B cell (primary cell): Measurements from ENCODE around the gene INPP4A. TPM values are rescaled to one million over a fixed set of nuclear protein-coding genes. Genes with fewer than 3 reads are reported as not detected.

Experiments used
- ATAC-seq: fragments of 200-7000 bp; cut with Tn5 transposase; one replicate; pipeline ENCODE4 v1.10.0; 2021; ENCODE audit warnings: low read depth, mild to moderate bottlenecking, moderate number of reproducible peaks, moderate library complexity
- CTCF ChIA-PET: fragments of 350-600 bp; sonication (Branson Sonifier 250); formaldehyde crosslinking; loops from one replicate; lab custom pipeline; 2021; ENCODE audit warnings: antibody characterized with exemption, inconsistent platforms; lab: Charles Lee
- POLR2A ChIA-PET: fragments of 350-600 bp; sonication (Branson Sonifier 250); formaldehyde crosslinking; loops from one replicate; lab custom pipeline; 2021; ENCODE audit warnings: antibody characterized with exemption; lab: Charles Lee
- DNase-seq: peaks from one replicate; pipeline ENCODE4 v3.0.0; 2013
- H2AFZ ChIP-seq: 2 replicates; pipeline ENCODE4 v1.6.1; 2012; ENCODE audit warnings: mild to moderate bottlenecking, low read depth, low read length; ENCODE audit not compliant: insufficient read depth, poor library complexity, severe bottlenecking
- H3K27ac ChIP-seq, 2 donors: 1 replicate in 1 of 2; 2 replicates in 1 of 2; pipeline ENCODE4 v1.5.1; 2012 to 2013; ENCODE audit warnings: low read length in 2 of 2, mild to moderate bottlenecking in 2 of 2, moderate library complexity in 1 of 2
- H3K27me3 ChIP-seq, 4 experiments: fragments of 200-600 bp in 1 of 4; sonication (generic) in 1 of 4; replicated peaks in 1 of 4; 1 replicate in 2 of 4; 2 replicates in 2 of 4; pipeline versions ENCODE4 v1.6.1 to v1.7.0; 2013 to 2016; ENCODE audit warnings: low read length in 3 of 4, mild to moderate bottlenecking in 2 of 4, mixed read lengths in 1 of 4, moderate library complexity in 1 of 4; ENCODE audit not compliant: insufficient read depth in 4 of 4, control insufficient read depth in 3 of 4; ENCODE audit errors: control extremely low read depth in 1 of 4
- H3K36me3 ChIP-seq, 2 experiments: replicated peaks in 1 of 2; 1 replicate in 1 of 2; 2 replicates in 1 of 2; pipeline versions ENCODE4 v1.6.1 to v1.7.1; 2013; ENCODE audit warnings: low read length in 1 of 2; ENCODE audit not compliant: insufficient read depth in 2 of 2, control insufficient read depth in 1 of 2; ENCODE audit errors: control extremely low read depth in 1 of 2, extremely low read depth in 1 of 2
- H3K4me1 ChIP-seq, 2 donors: fragments of 200-600 bp in 1 of 2; sonication (generic) in 1 of 2; 1 replicate in 1 of 2; 2 replicates in 1 of 2; pipeline versions ENCODE4 v1.5.1 to v1.6.1; 2013 to 2017; ENCODE audit warnings: low read length in 2 of 2; ENCODE audit not compliant: control insufficient read depth in 2 of 2, insufficient read depth in 2 of 2
- H3K4me2 ChIP-seq: replicated peaks from 2 replicates; pipeline ENCODE3; 2012; ENCODE audit warnings: mild to moderate bottlenecking, low read depth, low read length; ENCODE audit not compliant: poor library complexity, severe bottlenecking
- H3K4me3 ChIP-seq, 5 experiments: fragments of 200-600 bp in 1 of 5; sonication (generic) in 1 of 5; 1 replicate in 3 of 5; 2 replicates in 2 of 5; pipeline versions ENCODE4 v1.5.1 to v1.7.0; 2011 to 2016; ENCODE audit warnings: low read length in 4 of 5, mild to moderate bottlenecking in 4 of 5, low read depth in 2 of 5, control low read depth in 1 of 5, moderate library complexity in 1 of 5; ENCODE audit not compliant: insufficient read depth in 1 of 5; ENCODE audit errors: control extremely low read depth in 1 of 5, extremely low read depth in 1 of 5
- H3K79me2 ChIP-seq: fragments of 200-600 bp; sonication (generic); one replicate; pipeline ENCODE4 v1.6.0; 2016; ENCODE audit warnings: low read length; ENCODE audit not compliant: control insufficient read depth, insufficient read depth
- H3K9ac ChIP-seq: fragments of 200-600 bp; sonication (generic); 2 replicates; pipeline ENCODE4 v1.6.1; 2017; ENCODE audit warnings: mild to moderate bottlenecking, low read length, moderate library complexity
- H3K9me3 ChIP-seq, 3 donors: one replicate each; pipeline versions ENCODE4 v1.6.1 to v1.7.1; 2013; ENCODE audit warnings: low read length in 2 of 3; ENCODE audit not compliant: control insufficient read depth in 2 of 3, insufficient read depth in 1 of 3; ENCODE audit errors: control extremely low read depth in 1 of 3
- H4K20me1 ChIP-seq: 2 replicates; pipeline ENCODE4 v1.6.0; 2012; ENCODE audit warnings: mild to moderate bottlenecking, low read length; ENCODE audit not compliant: insufficient read depth, control insufficient read depth, poor library complexity, severe bottlenecking
- H3K27ac Mint-ChIP-seq: one replicate; pipeline ENCODE4 v1.8.0; 2021; ENCODE audit warnings: mixed read lengths
- H3K27me3 Mint-ChIP-seq: one replicate; pipeline ENCODE4 v1.8.0; 2021; ENCODE audit warnings: mixed read lengths
- H3K4me1 Mint-ChIP-seq: one replicate; pipeline ENCODE4 v1.8.0; 2021; ENCODE audit warnings: mixed read lengths
- H3K4me3 Mint-ChIP-seq: one replicate; pipeline ENCODE4 v1.8.0; 2021; ENCODE audit warnings: mixed read lengths
- H3K9me3 Mint-ChIP-seq: one replicate; pipeline ENCODE4 v1.8.0; 2022; ENCODE audit warnings: mixed read lengths; ENCODE audit not compliant: insufficient read depth
- EZH2 ChIP-seq: IDR thresholded peaks from 2 replicates; pipeline ENCODE4 v1.6.1; 2012; ENCODE audit warnings: borderline replicate concordance, low read depth, mild to moderate bottlenecking, moderate library complexity, low read length; ENCODE audit not compliant: insufficient read depth, poor library complexity, severe bottlenecking
- WGBS: methylation state at CpG from one replicate; pipeline ENCODE4 v1.1.5; 2013; ENCODE audit warnings: missing lambda C conversion rate; ENCODE audit not compliant: insufficient coverage; 5-methylcytosine and 5-hydroxymethylcytosine counted together
- intact Hi-C: fragments of 100-400 bp; cut with micrococcal nuclease; formaldehyde crosslinking; loops from one replicate; pipeline ENCODE4 v1.10.0; 2022
- polyA plus RNA-seq: library from polyadenylated mRNA; depleted of rRNA; stranded (reverse); fragments of >200 nt; gene quantifications from 2 replicates; pipeline ENCODE4 v1.2.3, GENCODE V29; 2012
- total RNA-seq, 2 donors: library from RNA; stranded (reverse); fragments of 120-200 nt in 1 of 2; gene quantifications; 1 replicate in 1 of 2; 2 replicates in 1 of 2; pipeline versions ENCODE4 v1.2.3 to v1.2.4, GENCODE V29; 2013 to 2022
- TF ChIP-seq, protein P1 (sequence below): fragments of 200-600 bp; IDR thresholded peaks from one replicate; pipeline ENCODE4 v1.8.0; 2022; ENCODE audit warnings: antibody characterized with exemption, mild to moderate bottlenecking

The INPP4A gene
- total and polyA plus RNA-seq, 2 donors (not counting 1 experiment from before 2014, with no cell fraction given): 10.7 to 22.5 TPM

GRCh38 chr2:98608962-98609604 lies 164.4 kb downstream of the INPP4A start:
- DNase-seq (no peak), ATAC-seq (no peak)
- H3K27ac ChIP-seq: peak overlapping the region; percentile 86 to 97
- peaks cover 33 to 35% of the 10 kb centered on the region in 2 donors for H3K4me1 ChIP-seq
- intact Hi-C loops: loop anchor here (1.0 to 10.0 kb wide), 7 partner anchors 52 to 1953 kb away; partner anchors contain the start of genes C2orf15, EIF5B, INPP4A and MGAT4A
- H3K4me3 ChIP-seq: peak overlapping the region; percentile 88 to 99 (median 97)
- peaks cover 45% of the 10 kb centered on the region for H3K79me2 ChIP-seq
- peaks cover 1 to 26% of the 10 kb centered on the region in 2 experiments for H3K36me3 ChIP-seq
- peak overlapping the region; percentile 99 for H3K9ac ChIP-seq
- CTCF ChIA-PET: interaction anchor here (1.6 kb wide), 1 partner anchor 40 kb away, joined by 5 read pairs; no protein-coding TSS in a partner anchor
- no peaks in the 10 kb centered on the region for H3K9me3 ChIP-seq
- H4K20me1 ChIP-seq: peaks cover 16% of the 10 kb centered on the region
- peak overlapping the region; percentile 94 for H3K27ac Mint-ChIP-seq
- no peaks in the 10 kb centered on the region for H3K27me3 ChIP-seq
- H3K4me1 Mint-ChIP-seq: peaks cover 70% of the 10 kb centered on the region
- H3K4me3 Mint-ChIP-seq: peak overlapping the region; percentile 93
- H3K9me3 Mint-ChIP-seq: no peaks in the 10 kb centered on the region
- peak overlapping the region; percentile 94 for H2AFZ ChIP-seq
- POLR2A ChIA-PET: no interaction called here
- no peak for TF ChIP-seq EZH2
- TF ChIP-seq, protein P1, sequence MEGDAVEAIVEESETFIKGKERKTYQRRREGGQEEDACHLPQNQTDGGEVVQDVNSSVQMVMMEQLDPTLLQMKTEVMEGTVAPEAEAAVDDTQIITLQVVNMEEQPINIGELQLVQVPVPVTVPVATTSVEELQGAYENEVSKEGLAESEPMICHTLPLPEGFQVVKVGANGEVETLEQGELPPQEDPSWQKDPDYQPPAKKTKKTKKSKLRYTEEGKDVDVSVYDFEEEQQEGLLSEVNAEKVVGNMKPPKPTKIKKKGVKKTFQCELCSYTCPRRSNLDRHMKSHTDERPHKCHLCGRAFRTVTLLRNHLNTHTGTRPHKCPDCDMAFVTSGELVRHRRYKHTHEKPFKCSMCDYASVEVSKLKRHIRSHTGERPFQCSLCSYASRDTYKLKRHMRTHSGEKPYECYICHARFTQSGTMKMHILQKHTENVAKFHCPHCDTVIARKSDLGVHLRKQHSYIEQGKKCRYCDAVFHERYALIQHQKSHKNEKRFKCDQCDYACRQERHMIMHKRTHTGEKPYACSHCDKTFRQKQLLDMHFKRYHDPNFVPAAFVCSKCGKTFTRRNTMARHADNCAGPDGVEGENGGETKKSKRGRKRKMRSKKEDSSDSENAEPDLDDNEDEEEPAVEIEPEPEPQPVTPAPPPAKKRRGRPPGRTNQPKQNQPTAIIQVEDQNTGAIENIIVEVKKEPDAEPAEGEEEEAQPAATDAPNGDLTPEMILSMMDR: no peak
- peak overlapping the region; percentile 84 for H3K4me2 ChIP-seq
- 7% methylated on average over 23 of the region's 29 CpGs for WGBS
- H3K27me3 Mint-ChIP-seq: no peaks in the 10 kb centered on the region

DNA sequence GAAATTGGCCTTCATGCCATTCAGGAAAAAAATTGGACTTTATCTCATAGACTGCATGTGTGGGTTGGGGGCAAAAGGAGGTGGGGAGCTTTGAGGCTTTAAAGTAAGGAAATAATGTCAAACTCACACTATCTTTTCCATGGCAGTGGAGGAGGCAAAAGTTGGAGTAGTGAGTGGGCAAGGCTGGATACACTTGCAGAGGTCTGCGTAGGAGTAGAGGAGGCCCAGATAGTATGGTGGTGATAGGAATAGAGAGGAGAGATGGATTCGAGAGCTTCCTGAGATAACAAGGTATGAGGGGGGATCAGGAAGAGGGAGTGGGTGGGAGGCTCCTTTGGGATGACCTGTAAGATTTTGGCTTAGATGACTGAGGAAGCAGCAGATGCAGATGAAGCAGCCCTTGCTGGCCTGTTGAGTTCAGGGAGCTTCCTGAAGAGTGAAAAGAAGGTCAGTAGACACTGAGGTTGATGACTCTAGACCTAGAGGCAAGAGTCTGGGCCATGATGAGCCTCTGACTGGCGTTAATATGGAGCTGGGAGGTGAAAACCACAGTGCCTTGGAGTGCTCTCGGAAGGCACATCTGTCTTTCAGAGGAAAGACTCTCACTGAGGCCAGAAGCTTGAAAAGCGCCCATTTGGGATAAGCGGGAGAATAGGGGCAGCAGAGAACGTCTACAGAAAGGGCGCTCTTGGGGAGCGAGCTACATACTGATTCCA lies 169.5 kb downstream of the INPP4A start:
- Histone ChIP-seq H3K4me2 (no peak overlapping the region), H3K9me3 (no peaks in the 10 kb centered on the region), H3K27me3 (no peaks in the 10 kb centered on the region), H3K4me3 (no peak overlapping the region), H4K20me1 (no peaks in the 10 kb centered on the region), H3K4me1 (peaks cover 15 to 16% of the 10 kb centered on the region in 2 donors), H3K79me2 (peaks cover 13% of the 10 kb centered on the region), H3K27ac (no peak overlapping the region), H2AFZ (no peak overlapping the region), H3K9ac (no peak overlapping the region), H3K36me3 (peaks cover 2 to 60% of the 10 kb centered on the region in 2 experiments)
- no peaks in the 10 kb centered on the region for H3K9me3 Mint-ChIP-seq
- ChIA-PET CTCF (no interaction called here), POLR2A (no interaction called here)
- WGBS: 100% methylated on average over 9 of the region's 9 CpGs
- no peak for DNase-seq
- no peak for ATAC-seq
- intact Hi-C loops: no loop called here
- no peak overlapping the region for H3K27ac Mint-ChIP-seq
- H3K27me3 Mint-ChIP-seq: no peaks in the 10 kb centered on the region
- no peak for TF ChIP-seq EZH2
- TF ChIP-seq, protein P1: no peak
- peaks cover 33% of the 10 kb centered on the region for H3K4me1 Mint-ChIP-seq
- H3K4me3 Mint-ChIP-seq: no peak overlapping the region
